NK-92 (cell line): ENCODE data around the gene RUNX3.
"Not testable (repeated sequence)": the region's sequence is repeated elsewhere in the genome, so short reads cannot be mapped to it uniquely, and the experiment has no call there.

ENCODE experiments used
- DNase-seq: peaks from one replicate; lab custom pipeline; 2025; ENCODE audit not compliant: unreplicated experiment; lab: John Stamatoyannopoulos, UW

Gene RUNX3

DNA sequence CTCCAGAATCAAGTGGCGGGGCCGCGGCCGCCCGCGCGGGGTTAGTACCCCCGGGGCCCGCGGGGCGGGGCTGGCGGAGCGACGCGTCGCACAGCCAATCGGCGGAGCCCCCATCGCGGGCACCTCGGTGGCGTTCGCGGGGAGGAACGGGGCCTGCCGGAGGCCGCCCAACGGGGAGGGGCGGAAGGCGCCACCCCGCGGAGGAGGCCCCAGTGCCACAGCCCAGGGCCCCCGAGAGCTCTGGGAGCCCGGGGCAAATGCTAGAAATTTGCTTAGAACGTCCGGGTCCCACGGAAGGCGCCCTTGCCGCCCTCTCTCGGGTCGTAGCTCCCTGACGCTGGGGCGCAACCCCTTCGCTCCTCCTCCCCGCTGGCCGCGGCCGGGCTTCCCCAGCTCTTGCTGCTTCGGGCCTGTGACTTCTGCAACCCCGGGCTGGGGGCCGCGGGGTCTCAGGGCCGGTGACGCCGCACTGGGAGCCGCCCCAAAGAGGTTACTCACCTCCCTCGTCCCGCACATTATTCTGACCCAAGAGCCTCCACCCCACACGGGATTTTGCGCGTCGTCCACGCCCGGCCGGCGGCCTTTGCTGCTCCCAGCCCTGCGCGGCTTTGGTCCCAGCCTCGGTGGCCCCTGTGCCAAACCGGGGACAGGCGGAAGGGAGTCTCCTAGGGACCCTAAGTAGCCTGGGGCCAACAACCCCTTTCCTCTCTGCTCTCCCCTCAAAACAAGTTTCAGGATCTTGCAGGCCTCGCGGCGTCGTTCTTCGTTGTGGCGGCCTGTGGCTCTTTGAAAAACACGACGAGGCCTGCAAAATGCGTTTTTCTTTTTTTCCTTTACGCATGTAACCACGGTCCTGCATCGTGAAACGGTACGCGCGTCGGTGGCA, at the start of gene RUNX3:
Gene RUNX3, minus strand, starts transcription at position 17 of the 886 bp plus-strand sequence. CDS start 408 bp downstream, outside the sequence.
- peak; percentile 40 for DNase-seq

DNA sequence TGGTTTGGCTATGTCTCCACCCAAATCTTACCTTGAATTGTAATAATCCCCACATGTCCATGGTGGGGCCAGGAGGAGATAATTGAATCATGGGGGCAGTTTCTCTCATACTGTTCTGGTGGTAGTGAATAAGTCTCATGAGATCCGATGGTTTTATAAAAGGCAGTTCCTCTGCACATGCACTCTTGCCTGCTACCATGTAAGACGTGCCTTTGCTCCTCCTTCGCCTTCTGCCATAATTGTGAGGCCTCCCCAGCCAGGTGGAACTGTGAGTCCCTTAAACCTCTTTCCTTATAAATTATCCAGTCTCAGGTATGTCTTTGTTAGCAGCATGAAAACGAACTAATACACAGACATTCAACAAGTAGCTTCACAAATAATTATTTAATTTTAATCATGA, 49.2 kb upstream of the RUNX3 start:
- DNase-seq = not testable (repeated sequence)

DNA sequence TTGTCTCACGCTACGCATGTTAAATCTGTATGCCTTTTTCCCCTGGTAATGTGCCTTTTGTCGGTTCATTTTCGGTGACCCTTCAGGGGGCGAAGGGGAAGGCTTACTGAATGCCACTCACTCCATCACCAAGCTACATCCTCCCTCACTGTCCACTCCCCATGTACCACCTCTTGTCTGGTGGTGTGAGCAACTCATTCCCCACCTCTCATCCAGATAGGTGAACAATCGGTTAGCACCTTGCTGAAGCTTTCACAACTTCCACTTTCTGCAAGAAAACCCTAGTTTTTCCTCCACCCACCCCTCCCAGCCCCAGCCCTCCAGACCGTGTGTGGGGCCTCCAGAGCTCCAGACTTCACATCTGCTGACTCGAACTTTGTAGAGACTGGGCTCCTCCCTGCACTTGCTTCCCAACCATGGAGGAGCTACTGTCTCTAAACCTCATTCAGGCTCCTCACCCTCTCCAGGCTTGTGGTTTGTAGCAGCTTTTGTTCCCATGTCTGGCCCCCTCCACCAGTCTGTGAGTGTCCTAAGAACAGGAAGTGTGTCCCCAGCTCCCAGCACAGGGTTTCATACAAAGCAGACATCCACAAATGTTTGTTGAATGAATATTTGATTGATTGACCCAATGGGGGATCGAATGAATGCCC, 48.4 kb upstream of the RUNX3 start:
- no peak for DNase-seq

DNA sequence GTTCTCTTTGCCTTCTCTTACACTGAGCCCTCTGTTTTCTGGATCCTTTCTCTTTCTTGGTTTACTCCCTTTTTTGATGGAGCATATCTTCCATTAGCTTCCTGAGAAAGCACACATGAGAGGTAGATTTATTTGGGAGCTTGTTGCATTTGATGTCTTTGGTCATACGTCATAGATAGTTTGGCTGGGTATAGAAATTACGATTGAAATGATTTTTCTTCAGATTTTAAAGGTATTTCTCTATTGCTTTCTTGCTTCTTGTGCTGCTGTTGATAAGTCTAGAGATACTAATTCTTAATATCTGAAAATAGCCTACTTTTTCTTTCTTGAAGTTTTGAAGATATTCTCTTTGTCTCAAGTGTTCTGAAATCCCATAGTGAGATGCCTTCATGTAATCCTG, 45.3 kb upstream of the RUNX3 start:
- DNase-seq = no peak

DNA sequence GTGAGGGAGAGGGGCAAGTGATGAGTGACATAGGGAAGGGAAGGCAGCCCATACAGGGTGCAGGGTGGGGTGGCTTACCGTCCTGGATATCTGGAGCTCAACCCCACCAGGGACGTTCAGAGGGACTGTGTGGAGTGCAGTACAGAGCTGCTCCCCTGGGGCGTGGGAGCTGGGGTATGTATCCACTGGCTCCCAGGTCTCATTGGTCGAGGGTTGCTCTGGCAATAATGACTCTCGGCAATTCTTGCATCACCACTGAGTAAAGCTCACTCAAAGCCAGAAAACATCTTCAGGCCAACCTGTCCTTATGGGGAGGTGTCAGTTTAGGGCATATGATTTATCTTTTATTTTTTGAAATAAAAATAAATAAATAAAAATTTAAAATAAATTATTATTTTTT, 43.2 kb upstream of the RUNX3 start:
- no peak for DNase-seq

DNA sequence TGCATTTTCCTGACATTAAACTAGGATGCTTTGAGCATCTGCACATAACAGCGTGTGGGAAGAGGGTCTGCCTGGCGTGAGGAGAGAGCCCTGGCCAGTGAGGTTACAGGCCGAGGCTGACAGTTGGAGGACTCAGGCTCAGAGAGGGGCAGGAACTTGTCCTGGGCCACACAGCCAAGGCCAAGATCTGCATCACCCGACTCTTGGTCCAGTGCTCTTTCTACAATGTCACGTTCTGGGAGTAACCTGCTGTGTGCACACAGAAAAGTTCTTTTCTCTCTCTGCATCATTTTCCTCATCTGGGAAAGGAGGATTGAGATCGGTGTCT, 42.8 kb upstream of the RUNX3 start:
- DNase-seq = no peak

DNA sequence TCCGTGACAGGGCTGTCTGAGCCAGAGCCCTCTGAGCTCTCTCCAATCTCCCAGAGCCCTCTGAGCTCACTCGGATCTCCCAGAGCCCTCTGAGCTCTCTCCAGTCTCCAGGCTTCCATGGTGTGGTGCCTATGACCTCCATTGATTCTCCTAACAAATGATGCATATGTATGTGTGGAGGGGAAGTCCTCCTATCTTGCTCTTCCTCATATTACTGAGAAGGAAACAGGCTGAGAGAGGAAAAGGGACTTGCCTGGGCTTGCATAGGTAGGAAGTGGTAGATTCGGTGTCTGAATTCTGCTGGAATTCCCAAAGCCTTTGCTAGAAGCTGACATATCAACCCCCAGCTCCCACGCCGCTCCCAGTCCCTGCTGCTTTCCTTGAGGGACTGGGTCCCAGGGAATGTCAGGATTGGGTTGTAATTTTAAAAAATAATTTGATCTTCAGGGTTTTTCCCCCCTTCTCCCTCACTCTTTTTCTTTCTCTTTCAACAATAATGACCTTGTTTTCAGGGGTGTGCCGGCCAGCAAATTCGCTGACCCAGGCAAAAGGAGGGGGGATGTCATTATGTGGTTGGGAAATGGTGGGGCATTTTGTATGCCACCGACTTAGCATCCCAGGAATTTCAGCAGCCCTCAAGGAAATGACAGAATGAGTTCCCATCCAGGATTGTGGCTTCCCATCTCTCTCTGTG, 42.3 kb upstream of the RUNX3 start:
- no peak for DNase-seq

DNA sequence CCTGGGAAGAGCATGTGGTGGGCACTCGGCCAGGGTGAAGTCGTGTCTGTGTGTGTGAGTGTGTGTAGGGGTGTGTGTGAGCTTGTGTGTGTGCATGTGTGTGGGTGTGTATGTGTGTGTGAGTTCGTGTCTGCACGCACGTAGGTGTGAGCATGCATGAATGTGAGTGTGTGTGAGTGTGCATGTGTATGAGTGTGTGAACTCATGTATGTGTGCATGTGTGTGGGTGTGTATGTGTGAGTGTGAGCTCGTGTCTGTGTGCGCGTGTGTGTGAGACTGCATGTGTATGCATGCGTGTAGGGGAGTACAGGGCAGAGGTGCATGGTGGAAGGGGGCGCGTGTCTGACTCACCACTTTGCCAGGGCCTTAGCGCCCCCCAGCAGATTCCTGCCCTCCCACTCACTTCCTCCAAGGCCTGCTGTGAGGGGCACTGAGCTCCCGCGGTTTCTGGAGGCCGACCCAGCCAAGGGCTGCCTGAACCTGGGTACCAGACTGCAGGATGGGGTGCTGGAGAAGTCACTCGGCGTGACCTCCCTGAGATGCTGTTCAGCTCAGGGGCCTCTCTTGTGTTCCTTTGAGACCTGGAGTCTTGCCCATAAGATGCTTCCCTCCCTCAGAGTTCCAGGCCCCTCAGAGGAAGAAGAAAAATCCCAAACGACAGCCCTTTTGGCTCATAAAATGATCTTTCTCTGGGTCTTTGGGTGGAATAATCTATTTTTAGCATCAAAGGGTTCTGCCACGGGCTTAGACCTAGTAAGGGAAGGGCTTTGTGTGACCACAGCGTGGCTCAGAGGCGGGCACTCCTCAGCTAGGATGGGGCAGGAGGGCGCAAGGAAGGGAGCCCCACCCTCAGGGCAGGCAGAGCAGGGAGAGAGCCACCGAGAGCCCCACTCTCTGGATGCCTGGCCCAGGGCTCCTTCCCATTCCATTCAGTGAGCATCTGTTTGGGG, 41.1 kb upstream of the RUNX3 start:
- DNase-seq = no peak

DNA sequence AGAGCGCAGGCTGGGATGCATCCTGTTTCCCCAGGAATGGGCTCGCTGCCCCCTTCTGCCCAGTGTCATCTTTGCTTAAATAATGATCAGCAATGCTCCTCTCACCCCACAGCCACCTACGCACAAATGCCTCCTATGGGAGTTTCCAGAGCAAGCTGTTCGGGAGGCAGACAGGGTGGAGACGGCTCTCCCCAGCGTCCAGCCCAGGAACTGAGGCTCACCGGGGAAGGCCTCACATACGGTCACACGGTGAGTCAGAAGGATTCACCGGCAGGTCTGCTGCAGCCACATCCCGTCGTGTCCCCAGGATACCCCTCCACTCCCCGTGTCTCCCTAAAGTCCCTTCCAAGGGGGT, 40.3 kb upstream of the RUNX3 start:
- DNase-seq = no peak

DNA sequence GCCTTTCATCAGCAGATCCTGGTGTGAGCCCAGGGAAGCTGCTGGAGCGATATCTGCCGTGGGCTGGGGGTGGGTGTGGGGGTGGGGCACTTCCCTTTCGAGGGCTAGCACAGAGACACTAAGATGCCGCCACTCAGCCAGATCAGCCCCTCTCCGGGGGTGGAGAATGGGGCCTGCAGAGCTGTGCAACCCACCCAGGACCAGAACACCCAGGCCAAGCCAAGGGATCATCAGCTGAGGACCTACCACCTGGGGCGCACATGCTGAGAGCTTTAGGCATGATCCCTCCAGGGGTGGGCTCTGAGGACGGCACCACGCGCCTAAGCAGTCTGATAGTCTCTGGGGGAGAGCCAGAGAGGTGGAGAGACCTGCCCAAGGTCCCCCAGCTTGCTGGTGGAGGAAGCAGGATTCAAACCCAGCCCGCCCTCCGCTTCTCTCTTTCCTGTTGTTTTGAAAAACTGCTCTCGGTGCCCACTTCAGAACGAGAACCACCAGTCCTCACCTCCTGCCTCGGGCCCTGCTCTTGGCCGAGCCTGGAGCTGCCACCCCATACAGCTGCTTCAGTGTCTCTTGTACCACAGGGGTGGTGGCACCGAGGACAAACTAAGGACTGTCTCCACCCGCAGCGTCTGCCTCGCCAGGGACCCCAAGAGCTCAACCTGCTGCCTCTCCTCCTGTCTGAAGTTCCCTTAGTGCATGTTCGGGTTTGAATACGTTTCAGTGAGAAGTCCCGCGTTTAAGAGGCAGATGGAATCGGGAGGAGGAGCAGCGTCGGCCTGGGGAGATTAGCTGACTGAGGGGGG, 39.7 kb upstream of the RUNX3 start:
- no peak for DNase-seq

DNA sequence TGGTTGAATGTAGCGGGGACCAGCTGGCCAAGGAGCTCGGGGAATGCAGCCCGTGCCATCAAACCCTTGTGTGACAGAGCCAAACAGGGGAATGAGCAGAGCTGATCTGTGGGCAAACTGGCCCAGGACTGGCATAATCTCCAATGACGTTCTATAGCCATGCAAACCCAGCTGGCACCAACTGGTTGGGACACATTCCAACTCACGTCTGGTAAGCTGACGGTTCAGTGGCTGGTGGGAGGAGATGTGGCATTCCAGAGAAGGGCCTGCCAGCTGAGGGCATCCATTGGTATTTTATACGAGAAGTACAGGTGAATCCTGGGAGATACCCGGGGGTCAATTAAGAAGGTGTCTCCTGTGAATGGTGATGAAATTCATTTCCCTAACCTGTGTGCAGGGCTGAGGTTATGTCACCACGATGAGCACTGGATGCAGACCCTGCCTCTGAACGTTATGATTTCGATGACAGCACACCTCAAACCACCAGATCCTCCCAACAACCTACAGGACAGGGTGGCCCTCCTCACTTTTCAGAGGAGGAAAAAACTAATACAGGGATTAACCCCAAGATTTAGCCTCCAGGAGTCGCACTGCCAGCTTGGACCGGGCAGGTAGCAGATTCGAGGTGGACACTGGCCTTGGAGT, 39.0 kb upstream of the RUNX3 start:
- DNase-seq = no peak

DNA sequence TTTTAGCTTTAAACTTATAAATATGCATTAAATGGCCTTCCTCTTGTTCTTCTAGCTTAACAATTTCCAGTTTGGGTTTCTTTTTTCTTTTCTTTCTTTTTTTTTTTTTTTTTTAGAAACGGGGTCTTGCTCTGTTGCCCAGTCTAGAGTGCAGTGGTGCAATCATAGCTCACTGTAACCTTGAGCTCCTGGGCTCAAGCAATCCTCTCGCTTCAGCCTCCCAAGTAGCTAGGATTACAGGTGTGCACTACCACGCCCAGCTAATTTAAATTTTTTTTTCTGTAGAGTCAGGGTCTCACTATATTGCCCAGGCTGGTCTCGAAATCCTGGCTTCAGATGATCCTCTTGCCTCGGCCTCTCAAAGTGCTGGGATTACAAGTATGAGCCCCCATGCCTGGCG, 37.9 kb upstream of the RUNX3 start:
- no peak for DNase-seq

DNA sequence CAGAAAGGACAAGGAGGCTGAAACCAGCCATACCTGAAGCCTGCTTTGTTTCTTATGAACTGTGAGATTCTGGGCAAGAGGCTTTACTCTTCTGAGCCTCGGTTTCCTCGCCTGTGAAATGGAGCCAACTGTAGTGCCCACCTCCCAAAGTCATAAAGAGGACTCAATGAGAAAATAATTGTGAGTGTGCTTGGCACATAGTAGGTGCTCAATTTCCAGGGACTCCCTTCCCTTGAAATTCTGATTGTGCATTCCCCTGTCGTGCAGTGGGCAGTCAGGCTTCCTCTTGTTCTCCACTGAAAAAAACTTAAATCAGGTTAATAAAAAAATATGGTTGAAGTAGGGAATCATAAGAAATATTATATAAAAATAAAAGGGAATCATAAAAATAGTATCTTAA, 37.5 kb upstream of the RUNX3 start:
- no peak for DNase-seq

DNA sequence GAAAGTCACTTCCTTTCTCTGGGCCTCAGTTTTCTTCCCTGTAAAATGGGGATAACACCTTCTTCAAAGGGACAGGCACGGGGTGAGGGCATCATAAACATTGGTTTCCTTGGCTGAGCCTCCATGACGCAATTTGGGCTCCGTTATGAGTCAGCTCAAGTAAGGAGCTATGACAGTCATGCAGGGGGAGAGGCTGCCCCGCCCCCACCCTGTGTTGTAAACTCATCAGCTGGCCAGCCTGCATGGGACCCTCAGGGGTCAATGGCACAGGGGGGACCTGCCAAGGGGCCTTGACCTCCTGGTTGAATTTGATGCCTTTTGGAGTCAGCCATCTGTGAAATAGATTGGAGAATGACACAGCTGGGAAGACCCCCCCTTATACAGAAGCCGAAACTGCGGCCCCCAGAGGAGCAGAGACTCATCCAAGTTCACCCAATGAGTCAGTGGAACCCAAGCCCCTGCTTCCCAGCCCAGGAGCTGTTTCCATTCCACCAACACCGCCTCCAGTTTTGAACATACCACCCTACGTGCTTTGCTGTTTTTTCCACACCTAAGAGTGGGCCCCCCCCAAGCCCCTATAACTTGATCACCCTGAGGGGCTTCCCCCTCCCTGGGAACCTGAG, 36.8 kb upstream of the RUNX3 start:
- no peak for DNase-seq

DNA sequence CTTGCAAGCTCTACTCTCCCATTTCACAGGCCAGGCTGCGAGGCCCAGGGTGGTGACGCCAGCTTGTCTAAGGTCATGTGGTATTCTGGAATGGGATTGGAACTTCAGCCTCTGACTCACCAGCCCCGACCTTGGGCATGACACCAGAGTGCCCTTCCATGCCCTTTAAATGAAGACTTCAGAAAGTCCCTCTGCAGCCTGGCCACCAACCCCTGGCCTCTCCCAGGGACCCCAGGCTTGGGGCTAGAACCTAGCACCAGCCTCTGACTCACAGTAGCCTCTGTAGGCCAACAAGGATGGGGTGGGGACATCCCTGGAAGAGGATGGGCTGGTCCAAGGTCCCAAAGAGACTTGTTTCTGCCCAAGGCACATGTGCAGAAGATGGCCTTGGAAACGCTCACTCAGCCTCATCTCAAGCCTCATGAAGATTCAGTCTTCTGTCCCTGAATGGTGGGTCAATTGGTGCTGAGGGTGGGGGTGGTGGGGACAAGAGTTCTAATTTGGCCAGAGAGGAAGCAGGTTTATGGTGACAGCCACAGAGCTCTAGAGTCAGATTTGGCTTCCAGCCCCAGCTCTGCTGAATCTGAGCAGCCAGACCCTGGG, 36.1 kb upstream of the RUNX3 start:
- no peak for DNase-seq

DNA sequence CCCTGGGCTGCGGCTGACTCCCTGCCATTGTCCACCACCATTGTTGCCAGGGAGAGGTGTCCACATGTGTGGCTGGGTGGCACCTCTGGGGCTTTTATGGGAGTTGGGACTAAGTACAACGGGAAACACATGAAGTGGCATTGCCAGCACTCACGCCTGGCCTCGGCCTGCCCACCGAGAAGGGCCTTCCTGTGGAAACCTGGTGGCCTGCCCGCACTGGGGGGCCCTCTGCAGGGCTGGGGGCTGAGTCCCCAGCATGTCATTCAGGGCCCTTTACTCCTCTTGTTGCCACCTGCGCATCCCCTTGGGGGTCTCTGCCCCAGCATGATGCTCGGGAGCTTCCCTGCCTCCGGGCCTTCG, 35.5 kb upstream of the RUNX3 start:
- no peak for DNase-seq

DNA sequence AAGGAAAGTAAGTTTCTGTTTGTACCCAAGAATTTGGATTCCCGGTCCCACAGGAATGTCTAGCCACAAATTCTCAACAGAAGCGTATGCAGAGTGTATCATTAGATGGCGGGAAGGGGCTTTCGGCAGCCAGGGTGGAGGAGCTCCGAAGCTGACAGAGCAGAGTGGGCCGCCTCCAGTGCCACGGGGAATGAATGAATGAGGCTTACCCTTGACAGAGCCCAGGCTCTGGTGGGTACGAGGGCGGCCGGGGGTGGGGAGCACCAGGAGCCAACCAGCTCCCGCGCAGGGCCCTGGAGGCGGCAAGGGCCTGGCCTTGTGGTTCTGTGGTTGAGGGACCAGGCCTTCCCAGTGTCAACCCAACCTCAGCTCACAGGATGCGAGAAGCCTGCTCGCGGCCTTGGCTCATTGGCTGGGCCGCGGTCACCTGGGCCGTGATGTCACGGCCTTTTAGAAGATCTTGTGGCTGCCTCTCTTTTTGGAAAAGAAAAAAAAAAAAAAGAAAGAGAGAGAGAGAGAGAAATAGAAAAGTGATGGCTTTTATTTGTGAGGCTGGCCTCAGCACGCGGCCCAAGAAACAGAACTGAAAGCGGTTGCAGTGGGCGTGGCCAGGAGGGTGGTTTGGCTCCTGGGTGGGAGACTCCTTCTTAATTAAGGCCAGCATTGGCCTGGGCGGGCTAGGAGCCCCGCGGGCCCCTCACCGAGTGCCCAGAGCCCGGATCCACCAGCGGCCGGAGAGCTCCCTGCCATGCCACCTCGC, 34.9 kb upstream of the RUNX3 start:
- DNase-seq = peak; percentile 55
